ENCODE data around the gene CASKIN1. TPM values are rescaled to one million over a fixed set of nuclear protein-coding genes. Genes with fewer than 3 reads are reported as not detected.
A peak's percentile ranks its signal among the peaks of the same experiment; 100 is the strongest.
"Not testable (repeated sequence)": the region's sequence is repeated elsewhere in the genome, so short reads cannot be mapped to it uniquely, and the experiment has no call there.

CASKIN1 gene
- total RNA-seq, 1 experiment from 2014 or later, result 1.0 TPM

DNA sequence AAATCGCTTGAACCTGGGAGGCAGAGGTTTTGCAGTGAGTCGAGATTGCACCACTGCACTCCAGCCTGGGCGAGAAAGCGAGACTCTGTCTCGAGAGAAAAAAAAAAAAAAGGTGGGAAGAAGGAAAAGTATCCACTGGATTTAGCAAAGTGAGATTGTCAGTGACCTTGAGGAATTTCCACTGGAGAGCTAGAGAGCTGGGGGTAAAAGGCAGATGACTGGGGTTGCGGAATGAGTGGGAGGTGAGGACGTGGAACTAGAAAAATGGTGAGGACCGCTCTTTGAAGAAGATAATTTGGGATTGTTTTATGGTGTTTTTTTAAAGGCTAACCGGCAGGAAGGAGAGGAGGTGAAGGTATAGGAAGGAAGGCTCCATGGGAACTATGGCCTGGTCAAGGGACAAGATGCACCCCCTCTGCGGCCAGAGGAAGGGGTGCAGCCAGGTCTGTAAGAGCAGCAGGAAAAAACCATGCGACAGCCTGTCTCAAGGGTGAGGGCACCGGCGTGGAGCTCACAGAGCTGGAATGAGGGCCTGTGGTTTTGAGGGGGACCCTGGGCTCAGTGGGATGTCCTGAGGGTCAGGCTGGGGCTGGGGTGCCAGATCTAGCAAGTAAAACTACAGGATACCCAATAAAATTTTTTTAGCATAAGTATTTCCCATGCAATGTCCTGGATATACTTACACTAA is 8.2 kb upstream of the CASKIN1 start:
- peak overlapping the region; percentile 97 for H3K4me3 ChIP-seq
- no peaks in the 10 kb centered on the region for H3K27me3 ChIP-seq
- no peaks in the 10 kb centered on the region for H3K9me3 ChIP-seq
- no peak for DNase-seq
- H3K36me3 ChIP-seq, result peaks cover 31% of the 10 kb centered on the region

- H3K36me3 ChIP-seq, result peaks cover 19% of the 10 kb centered on the region
- H3K27me3 ChIP-seq, H3K9me3 ChIP-seq: not testable (repeated sequence)
Observed at GRCh38 chr16:2203119-2203688, 6.8 kb upstream of the CASKIN1 start.

DNA sequence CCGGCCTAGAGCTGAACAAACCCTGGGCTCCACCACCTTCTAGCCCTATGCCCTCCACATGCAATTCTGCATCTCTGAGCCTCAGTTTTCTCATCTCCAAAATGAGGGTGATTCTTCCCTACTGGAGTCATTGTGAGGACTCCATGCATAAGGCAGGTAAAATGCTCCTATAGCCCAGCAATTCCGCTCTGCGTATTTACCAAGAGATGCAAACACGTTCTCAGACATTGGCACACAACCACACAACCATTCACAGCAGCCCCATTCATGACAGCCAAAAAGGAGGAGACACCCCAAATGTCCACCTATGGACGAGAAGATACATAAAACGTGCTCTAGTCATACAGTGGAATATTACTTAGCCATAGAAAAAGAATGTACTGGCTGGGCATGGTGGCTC is 3.9 kb upstream of the CASKIN1 start:
- Histone ChIP-seq H3K36me3 (no peaks in the 10 kb centered on the region), H3K27me3 (peaks cover 14% of the 10 kb centered on the region), H3K9me3 (no peaks in the 10 kb centered on the region), H3K4me3 (no peak overlapping the region)
- DNase-seq, result no peak

More at GRCh38 chr16:2203119-2203688, 6.8 kb upstream of the CASKIN1 start:
- not testable (repeated sequence) for H3K4me3 ChIP-seq, DNase-seq

- DNase-seq, result no peak
- Histone ChIP-seq H3K9me3 (no peaks in the 10 kb centered on the region), H3K36me3 (no peaks in the 10 kb centered on the region), H3K27me3 (peaks cover 14% of the 10 kb centered on the region), H3K4me3 (no peak overlapping the region)
Observed at GRCh38 chr16:2199621-2200139, 3.3 kb upstream of the CASKIN1 start.

GRCh38 chr16:2199095-2199494 is 2.7 kb upstream of the CASKIN1 start:
- Histone ChIP-seq H3K36me3 (no peaks in the 10 kb centered on the region), H3K4me3 (no peak overlapping the region), H3K9me3 (no peaks in the 10 kb centered on the region), H3K27me3 (peaks cover 14% of the 10 kb centered on the region)
- no peak for DNase-seq

DNA sequence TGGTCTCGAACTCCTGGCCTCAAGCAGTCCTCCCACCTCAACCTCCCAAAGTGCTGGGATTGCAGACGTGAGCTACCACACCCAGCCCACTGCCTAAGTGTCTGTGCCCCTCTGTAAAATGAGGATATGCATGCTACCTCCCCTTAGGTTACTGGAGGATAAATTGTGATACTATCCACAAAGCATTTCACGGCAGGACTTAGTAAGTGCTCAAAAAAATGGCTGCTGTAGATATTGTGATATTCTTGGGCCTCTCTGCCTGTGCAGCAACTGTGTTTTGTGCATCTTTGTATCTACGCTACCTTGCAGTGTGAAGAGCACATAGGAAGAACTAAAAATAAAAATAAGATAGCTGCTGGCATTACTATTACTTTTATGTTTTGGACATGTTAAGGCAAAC is 1.9 kb upstream of the CASKIN1 start:
- no peaks in the 10 kb centered on the region for H3K36me3 ChIP-seq
- no peaks in the 10 kb centered on the region for H3K9me3 ChIP-seq
- peaks cover 14% of the 10 kb centered on the region for H3K27me3 ChIP-seq
- DNase-seq, result no peak
- no peak overlapping the region for H3K4me3 ChIP-seq

GRCh38 chr16:2197765-2198164 is 1.4 kb upstream of the CASKIN1 start:
- Histone ChIP-seq H3K9me3 (no peaks in the 10 kb centered on the region), H3K36me3 (no peaks in the 10 kb centered on the region), H3K27me3 (peaks cover 14% of the 10 kb centered on the region), H3K4me3 (no peak overlapping the region)
- DNase-seq, result no peak

- DNase-seq, result no peak
- H3K4me3 ChIP-seq, result no peak overlapping the region
- H3K36me3 ChIP-seq, result no peaks in the 10 kb centered on the region
- peaks cover 14% of the 10 kb centered on the region for H3K27me3 ChIP-seq
- no peaks in the 10 kb centered on the region for H3K9me3 ChIP-seq
Observed at GRCh38 chr16:2196981-2197511, 641 bp upstream of the CASKIN1 start.

DNA sequence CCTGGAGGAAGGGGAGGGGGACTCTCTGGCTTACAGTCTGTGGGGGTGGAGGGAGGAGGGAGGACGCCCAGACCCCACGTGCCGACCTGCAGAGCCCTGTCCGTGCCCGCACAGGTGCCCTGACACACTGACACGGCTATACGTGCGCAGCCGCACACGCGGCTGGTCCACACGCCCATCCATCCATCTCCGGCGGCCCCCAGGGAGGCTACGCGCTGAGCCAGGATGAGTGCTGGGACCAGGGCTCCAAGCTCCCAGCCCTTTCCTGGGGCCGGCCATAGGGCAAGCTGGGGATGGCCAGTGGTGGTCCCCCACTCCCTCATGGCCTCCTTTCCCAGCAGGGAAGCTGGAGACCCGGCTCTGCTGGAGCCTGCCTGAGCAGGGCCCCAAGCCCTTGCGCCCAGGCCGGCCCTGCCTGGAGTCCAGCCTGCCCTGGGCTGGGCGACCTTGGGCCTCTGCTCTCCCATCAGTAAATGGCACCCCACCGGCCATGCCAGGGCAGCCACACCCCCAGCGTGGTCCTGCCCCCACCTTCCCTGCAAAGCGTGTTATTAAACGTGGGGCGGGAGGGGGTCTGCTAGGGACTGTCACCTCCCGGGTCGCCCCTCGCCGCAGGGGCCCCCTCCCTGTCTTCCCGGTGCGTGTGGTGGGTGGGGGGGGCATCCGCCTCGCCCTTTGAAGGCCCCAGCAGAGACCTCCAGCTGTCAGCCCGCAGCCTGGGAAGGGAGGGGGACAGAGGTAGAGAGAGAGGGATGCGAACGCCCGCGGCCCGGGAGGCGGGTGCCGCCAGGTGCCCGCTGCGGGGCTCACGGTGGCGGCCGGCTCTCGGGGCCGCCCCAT is 863 bp downstream of the CASKIN1 start:
- Histone ChIP-seq H3K27me3 (peaks cover 14% of the 10 kb centered on the region), H3K9me3 (no peaks in the 10 kb centered on the region), H3K4me3 (peak overlapping the region; percentile 14; the same call in 1 of the 2 replicates), H3K36me3 (no peaks in the 10 kb centered on the region)
- DNase-seq, result no peak

DNA sequence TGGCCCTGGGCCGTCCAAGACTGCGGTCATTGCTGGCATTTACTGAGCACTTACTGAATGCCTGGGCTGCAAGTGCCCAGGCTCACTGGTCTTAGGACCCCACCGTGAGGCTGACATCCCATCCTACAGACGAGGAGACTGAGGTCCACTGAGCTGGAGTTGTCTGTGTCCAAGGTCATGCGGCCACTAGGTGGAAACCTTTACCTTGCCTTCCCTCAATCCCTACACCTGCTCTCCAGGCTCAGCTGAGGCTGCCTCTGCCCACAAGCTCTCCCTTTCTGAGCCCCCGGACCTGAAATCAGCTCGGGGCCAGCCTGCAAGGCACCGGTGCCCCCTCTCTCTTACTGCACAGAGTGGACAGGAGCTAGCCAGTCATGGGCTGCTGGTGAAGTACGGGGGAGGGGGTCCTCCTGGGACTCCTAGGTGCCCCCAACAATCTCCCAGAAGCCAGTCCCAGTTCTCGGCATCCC is 1.5 kb downstream of the CASKIN1 start:
- no peaks in the 10 kb centered on the region for H3K9me3 ChIP-seq
- H3K4me3 ChIP-seq, result no peak overlapping the region
- DNase-seq, result no peak
- no peaks in the 10 kb centered on the region for H3K36me3 ChIP-seq
- H3K27me3 ChIP-seq, result peaks cover 14% of the 10 kb centered on the region

- peaks cover 14% of the 10 kb centered on the region for H3K27me3 ChIP-seq
- H3K9me3 ChIP-seq, result no peaks in the 10 kb centered on the region
Observed at GRCh38 chr16:2194166-2194834, 2.1 kb downstream of the CASKIN1 start.

GRCh38 chr16:2191446-2191706 is 5.0 kb downstream of the CASKIN1 start:
- Histone ChIP-seq H3K4me3 (no peak overlapping the region), H3K9me3 (no peaks in the 10 kb centered on the region), H3K36me3 (no peaks in the 10 kb centered on the region), H3K27me3 (peaks cover 5% of the 10 kb centered on the region)
- DNase-seq, result no peak

More at GRCh38 chr16:2194166-2194834, 2.1 kb downstream of the CASKIN1 start:
- DNase-seq, result peak; percentile 53
- no peaks in the 10 kb centered on the region for H3K36me3 ChIP-seq
- no peak overlapping the region for H3K4me3 ChIP-seq

DNA sequence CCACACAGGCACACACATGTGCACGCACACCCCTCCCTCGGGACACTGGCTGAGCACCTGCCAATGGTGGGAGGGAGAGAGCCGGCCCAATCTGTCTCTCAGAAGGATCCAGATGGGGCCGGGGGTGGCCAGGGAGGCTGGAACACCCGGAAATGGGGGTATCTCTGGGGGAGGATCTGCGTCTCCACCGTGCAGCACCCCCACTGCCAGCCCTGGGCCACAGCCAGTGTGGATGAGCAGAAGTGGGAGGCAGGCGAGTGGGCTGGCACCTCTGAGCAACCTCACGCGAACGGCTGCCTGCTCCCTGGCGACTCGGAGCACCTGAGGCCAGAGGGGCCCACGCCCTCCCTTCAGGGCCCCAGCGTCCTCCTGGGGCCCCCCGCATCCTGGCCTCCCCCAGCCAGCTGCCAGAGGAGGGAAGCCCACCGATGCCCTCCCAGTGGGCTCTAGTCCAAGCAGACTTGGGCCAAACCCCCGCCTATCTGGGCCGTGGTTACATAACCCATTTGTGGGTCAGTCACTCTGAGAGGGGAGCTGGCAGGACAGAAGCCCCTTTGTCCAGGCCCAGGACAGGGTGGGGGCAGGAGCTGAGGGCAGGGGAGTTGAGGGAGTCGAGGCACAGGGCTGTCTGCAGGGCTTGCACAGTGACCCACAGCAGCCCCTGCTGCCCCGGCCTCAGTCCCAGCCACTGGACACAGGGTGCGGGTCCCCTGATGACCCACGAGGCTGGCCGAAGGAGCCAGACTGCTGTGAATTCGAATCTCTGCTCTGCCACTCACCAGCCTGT is 5.6 kb downstream of the CASKIN1 start:
- no peak overlapping the region for H3K4me3 ChIP-seq
- H3K9me3 ChIP-seq, result no peaks in the 10 kb centered on the region
- no peak for DNase-seq
- no peaks in the 10 kb centered on the region for H3K36me3 ChIP-seq
- H3K27me3 ChIP-seq, result peaks cover 5% of the 10 kb centered on the region

DNA sequence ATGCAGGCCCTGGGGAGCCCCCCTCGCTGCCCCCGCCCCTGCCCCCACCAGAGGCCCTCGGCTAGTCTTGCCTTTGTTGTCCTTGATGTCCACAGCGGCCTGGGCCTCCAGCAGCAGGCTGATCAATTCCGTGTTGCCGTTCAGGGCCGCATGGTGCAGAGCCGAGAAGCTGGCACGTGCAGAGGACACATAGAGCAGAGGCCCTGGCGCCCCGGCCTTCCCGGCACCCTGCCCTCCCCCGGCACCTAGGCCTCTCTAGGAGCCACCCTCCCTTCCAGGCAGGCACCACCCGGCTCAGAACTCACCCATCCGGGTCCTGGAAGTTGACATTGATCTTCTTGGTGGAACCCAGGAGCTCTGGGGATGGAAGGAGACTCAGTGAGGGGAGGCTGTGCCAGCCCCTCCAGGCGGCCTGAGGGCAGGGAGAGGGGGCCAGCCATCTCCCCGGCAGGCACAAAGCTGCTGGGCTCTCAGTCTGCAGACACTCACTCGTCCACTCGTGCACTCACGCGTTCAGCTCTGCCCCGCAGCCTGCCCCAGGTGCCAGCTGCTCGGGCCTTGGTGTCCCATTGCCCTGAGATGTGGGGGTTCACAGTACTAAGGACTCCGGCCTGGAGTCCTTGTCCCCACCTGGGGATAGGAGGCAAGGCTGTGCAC is 6.3 kb downstream of the CASKIN1 start:
- no peaks in the 10 kb centered on the region for H3K36me3 ChIP-seq
- DNase-seq, result no peak
- no peaks in the 10 kb centered on the region; the same call in 1 of the 2 replicates for H3K27me3 ChIP-seq
- no peak overlapping the region for H3K4me3 ChIP-seq
- no peaks in the 10 kb centered on the region for H3K9me3 ChIP-seq

GRCh38 chr16:2189252-2189893 is 7.0 kb downstream of the CASKIN1 start:
- no peak for DNase-seq
- no peaks in the 10 kb centered on the region for H3K36me3 ChIP-seq
- no peak overlapping the region for H3K4me3 ChIP-seq
- H3K27me3 ChIP-seq, result no peaks in the 10 kb centered on the region
- H3K9me3 ChIP-seq, result no peaks in the 10 kb centered on the region

All from MG63 (cell line).